Activated T-cell treated with anti-CD3 and anti-CD28 coated beads for 1 hour (primary cell): ENCODE data around the gene GARIN5A.
A peak's percentile ranks its signal among the peaks of the same experiment; 100 is the strongest.
"Not testable (repeated sequence)": the region's sequence is repeated elsewhere in the genome, so short reads cannot be mapped to it uniquely, and the experiment has no call there.

Experiments used
- DNase-seq: peaks from one replicate; pipeline ENCODE4 v3.0.0-alpha.2; 2020; ENCODE audit warnings: low read depth

The GARIN5A gene

DNA sequence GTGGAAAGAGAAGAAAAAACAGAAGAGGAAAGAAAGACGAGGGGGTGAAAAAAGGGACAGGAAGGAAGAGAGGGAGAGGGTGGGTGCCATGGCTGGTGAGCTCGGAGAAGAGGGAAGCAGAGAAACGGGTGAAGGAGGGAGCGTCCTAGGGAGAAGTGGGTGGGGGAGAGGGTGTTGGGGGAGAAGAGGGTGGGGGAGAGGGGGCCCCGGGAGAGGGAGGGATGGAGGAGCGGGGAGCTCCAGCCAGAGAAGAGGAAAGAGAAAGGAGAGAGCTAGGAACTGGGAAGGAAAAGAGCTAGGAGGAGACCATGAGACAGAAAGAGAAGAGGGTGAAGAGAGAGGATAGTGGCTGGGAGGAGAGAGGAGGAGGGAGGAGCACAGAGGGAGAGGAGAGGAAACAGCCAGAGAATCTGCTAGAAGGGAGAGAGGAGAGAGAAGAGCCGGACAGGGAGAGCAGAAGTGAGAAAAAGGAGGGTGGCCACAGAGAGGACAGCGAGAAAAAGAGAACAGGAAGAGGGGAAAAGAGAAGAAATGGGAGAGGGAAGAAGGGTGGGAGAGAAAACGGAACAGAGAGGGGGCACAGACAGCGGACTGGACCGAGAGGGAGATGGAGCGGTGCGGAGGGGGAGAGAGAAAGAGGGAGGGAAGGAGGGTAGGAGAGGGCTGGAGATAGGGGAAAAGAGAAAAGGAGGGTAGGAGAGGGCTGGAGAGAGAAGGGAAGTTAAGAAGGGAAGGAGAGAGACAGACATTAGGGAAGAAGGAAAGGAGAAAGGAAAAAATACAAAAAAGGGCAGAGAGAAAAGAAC lies 11.9 kb upstream of the GARIN5A start:
- no peak for DNase-seq

GRCh38 chr19:50486823-50487515 lies 10.3 kb upstream of the GARIN5A start:
- peak; percentile 36 for DNase-seq

DNA sequence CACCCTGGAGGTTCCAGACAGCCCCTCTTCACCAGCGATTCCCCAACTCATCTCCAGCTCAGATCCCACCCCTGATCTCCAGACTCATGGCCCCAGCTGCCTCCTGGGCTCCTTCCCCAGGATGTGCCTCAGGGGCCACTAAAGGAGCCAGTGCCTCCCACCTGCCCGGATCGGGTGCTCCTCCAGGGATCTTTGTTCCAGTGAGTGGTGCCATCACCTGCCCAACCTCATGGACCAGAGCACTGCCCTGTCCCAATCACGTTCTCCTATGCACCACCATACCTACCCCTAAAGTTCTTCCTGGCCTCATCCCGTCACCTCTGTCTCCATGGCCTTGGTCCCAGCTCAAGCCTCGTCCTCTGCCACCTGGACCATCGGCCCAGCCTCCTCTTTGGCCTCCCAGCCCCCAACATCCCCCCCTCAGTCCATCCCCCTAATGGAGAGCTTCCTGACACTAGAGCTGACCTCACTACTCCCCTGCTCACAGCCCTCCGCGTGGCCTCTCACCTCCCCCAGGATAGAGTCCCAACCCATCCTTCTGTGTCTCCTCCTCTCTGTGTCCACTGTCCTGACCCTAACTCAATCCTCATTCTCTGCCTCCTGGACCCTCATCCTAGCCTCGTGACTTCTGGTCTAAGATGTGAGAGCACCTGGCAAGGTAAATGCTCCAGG lies 8.8 kb upstream of the GARIN5A start:
- no peak for DNase-seq

DNA sequence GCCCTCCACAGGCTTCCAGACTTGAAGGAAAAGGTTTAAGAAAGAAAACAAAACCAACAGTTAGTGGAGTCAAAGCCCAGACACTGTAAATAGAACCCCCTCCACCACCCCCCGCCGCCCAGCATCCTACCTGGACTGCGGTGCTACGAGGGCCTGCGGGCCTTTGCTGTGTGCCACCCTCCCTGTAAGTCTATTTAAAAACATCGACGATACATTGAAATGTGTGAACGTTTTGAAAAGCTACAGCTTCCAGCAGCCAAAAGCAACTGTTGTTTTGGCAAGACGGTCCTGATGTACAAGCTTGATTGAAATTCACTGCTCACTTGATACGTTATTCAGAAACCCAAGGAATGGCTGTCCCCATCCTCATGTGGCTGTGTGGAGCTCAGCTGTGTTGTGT lies 6.3 kb upstream of the GARIN5A start:
- no peak for DNase-seq

DNA sequence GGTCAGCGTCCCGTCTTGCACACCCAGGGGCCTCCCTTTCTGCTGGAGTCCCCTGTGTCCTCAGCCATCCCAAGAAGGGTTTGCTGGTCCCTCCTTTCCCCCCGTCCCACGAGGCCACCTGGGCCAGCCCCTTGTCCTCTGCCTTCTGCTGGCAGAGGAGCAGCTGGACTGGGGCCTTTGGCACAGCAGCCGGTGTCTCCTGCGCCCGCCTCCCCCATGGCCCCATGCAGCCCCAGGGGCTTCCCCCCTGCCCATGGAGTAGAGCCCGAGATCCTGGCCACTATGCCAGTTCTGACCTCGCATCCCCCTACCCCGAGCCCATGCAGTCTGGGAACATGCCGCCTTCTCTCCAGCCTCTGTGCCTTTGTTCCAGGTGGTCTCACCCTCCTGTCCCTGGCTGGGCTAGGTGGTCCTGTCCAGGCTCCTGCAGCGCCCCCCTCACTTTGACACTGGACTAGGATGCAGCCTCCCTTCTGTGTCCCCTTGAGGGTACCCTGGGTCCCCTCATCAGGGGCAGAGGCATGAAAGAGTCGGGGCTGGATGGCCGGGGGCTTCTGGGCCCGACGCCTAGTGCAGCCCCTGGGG lies 5.7 kb upstream of the GARIN5A start:
- no peak for DNase-seq

GRCh38 chr19:50481351-50482149 lies 4.9 kb upstream of the GARIN5A start:
- DNase-seq, result no peak

DNA sequence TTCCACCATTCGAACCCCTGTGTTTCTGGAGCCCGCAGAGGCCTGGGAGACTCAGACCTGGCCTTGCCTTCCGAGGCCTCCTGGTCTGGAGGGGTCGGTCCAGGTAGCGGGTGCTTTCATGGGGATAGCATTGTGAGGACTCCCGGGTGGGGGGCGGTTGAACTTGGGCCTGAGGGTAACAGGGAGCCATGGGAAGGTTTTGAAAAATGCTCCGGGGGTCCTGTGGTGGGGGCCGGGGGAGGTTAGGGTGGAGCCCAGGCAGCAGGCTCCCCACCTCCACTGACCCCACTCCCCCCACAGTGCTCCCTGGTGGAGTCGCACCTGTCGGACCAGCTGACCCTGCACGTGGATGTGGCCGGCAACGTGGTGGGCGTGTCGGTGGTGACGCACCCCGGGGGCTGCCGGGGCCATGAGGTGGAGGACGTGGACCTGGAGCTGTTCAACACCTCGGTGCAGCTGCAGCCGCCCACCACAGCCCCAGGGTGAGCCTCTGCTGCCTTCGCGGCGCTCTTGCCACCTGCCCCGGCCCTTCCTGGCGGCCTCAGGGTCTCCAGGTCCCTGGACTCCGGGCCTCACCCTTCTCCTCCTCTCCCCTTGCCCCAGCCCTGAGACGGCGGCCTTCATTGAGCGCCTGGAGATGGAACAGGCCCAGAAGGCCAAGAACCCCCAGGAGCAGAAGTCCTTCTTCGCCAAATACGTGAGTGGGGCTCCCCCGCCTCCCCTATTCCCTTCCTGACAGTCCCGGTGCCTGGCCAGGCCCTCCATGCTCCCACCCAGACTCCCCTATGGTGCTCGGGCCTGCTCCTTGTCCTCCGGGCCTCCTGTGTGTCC lies 3.8 kb upstream of the GARIN5A start:
- no peak for DNase-seq

DNA sequence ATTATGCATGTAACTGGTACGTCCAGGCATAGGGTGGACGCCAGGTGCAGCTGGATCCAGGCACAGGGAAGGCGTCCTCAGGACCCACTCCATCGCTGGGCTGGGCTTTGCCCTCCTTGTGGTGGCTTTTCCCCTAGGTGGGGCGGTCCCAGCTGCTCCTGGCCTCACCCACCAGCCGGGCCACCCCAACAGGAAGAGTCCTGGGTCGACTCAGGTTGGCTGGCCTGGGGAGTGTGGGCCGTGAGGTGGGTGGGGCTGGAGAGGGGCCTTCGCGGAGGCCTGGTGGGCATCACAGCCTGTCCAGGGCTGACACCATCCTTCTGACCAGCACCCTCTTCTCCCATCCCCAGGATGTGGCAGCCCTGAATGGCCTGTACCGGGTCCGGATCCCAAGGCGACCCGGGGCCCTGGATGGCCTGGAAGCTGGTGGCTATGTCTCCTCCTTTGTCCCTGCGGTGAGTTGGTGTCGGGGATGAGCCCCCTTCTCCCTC lies 3.2 kb upstream of the GARIN5A start:
- DNase-seq, result no peak

GRCh38 chr19:50478901-50479715 lies 2.5 kb upstream of the GARIN5A start:
- no peak for DNase-seq

DNA sequence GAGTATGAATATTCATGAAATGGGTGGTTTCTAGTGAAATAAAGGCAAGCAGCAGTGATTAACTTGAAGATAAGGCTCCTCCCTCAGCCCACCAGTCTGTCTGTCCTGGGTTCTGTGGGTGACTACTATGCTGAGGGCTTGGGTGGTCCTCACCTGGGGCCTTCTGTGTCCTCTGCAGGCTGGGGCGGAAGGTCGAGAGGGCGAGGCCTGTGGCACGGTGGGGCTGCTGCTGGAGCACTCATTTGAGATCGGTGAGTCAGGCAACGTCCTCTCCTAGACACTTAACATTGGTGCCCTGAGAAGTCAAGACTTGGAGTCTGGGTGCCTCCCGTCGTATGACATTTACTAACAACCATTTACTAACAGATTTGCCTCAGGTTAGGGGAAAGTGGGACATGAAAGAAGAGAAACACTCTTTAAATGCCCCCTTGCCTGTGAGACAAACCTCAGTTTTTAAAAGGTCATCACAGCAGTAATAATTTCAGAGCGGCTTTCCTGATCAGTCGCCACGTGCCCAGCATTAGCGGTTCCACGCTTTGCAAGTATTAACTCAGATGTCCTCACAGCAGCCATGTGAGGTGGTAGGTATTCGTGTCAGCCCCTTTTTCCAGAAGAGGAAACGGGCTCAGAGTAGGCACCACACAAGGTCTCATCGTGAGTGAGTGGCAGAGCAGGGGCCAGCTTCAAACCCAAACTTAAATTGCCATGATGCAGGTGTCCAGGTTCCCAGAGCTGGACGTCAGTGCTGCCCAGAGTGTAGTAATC lies 1.3 kb upstream of the GARIN5A start:
- no peak for DNase-seq

DNA sequence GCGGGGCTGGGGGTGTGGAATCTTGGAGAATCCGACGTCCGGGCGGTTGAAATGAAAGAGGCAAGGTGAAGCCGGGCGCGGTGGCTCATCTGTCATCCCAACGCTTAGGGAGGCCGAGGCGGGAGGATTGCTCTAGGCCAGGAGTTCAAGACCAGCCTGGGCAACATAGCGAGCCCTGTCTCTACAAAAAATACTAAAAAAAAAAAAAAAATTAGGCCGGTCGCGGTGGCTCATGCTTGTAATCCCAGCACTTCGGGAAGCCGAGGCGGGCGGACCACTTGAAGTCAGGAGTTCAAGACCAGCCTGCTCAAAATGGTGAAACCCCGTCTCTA lies 225 bp upstream of the GARIN5A start:
- DNase-seq, result no peak

- DNase-seq, result no peak
Observed at GRCh38 chr19:50475736-50476223, 868 bp downstream of the GARIN5A start.

DNA sequence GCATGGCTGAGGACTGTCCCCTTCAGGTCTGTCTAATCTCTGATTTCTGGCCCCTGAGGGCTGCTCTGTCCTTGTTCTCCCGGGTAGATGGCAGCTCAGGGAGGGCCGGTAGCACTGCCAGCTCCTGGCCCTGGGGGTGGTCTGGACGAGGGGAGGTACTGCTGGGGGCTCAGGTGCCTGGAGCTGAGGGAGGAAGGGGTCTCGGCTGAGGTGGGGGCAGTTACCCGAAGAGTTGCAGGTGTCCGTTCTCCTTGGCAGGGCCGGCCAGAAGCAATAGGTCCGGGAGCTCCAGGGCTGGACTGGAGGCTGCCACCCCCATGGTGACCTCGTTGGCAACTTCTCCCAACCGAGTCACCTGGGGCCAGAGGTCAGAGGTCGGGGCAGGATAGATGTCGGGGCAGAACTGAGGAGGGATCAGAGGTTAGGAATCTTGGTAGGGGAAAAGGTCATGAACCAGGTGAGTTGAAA lies 1.5 kb downstream of the GARIN5A start:
- DNase-seq, result no peak

GRCh38 chr19:50473336-50473735 lies 3.3 kb downstream of the GARIN5A start:
- not testable (repeated sequence) for DNase-seq

GRCh38 chr19:50468818-50469217 lies 7.8 kb downstream of the GARIN5A start:
- DNase-seq, result no peak

- DNase-seq, result no peak
Observed at GRCh38 chr19:50467566-50467965, 9.1 kb downstream of the GARIN5A start.

DNA sequence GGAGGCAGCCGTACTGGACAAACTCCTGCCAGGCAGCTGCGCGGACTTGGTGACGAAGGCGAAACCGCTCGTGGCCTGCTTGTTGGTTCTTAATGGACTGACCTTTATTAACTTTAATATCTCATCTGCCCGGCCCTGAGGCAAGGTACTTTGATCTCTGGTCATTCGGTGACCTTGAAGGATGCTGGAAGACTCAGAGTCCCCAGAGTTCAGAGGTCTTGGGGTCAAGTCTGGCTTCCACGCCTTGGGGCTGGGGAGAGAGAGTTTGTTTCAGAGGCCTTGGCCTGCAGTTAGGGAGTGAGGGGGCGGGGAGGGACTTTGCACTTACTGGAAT lies 10.0 kb downstream of the GARIN5A start:
- DNase-seq, result no peak

GRCh38 chr19:50465986-50466705 lies 10.5 kb downstream of the GARIN5A start:
- no peak for DNase-seq
